DOHH2 (cell line): ENCODE results near the gene SPATA6.

Experiments used
- H3F3A ChIP-seq: fragments of 200-600 bp; sonication (generic), shearing (Covaris generic); 2 replicates; pipeline ENCODE4 v1.6.0; 2016; ENCODE audit warnings: antibody characterized with exemption, mild to moderate bottlenecking; ENCODE audit not compliant: control insufficient read depth, insufficient read depth
- H3K27ac ChIP-seq: fragments of 200-600 bp; sonication (generic); 2 replicates; pipeline ENCODE4 v1.5.1; 2014; ENCODE audit warnings: low read depth, mild to moderate bottlenecking, low read length, moderate library complexity
- H3K27me3 ChIP-seq: fragments of 200-600 bp; sonication (generic); 2 replicates; pipeline ENCODE4 v1.6.1; 2014; ENCODE audit warnings: mild to moderate bottlenecking, low read length, mixed read lengths; ENCODE audit not compliant: control insufficient read depth
- H3K36me3 ChIP-seq: fragments of 200-600 bp; sonication (generic); 2 replicates; pipeline ENCODE4 v1.6.1; 2014; ENCODE audit warnings: mild to moderate bottlenecking, low read length, moderate library complexity, mixed read lengths; ENCODE audit not compliant: control insufficient read depth
- H3K4me1 ChIP-seq: fragments of 200-600 bp; sonication (generic); 2 replicates; pipeline ENCODE4 v1.6.1; 2014; ENCODE audit warnings: mild to moderate bottlenecking, low read length, mixed read lengths; ENCODE audit not compliant: control insufficient read depth
- H3K4me2 ChIP-seq: fragments of 200-600 bp; sonication (generic); 2 replicates; pipeline ENCODE4 v1.6.0; 2014; ENCODE audit warnings: mild to moderate bottlenecking, low read length, moderate library complexity
- H3K4me3 ChIP-seq: fragments of 200-600 bp; sonication (generic); 2 replicates; pipeline ENCODE4 v1.5.1; 2014; ENCODE audit warnings: mild to moderate bottlenecking, low read length, mixed read lengths
- H3K79me2 ChIP-seq: fragments of 200-600 bp; sonication (generic); 2 replicates; pipeline ENCODE4 v1.6.1; 2014; ENCODE audit warnings: mild to moderate bottlenecking, low read length, mixed read lengths; ENCODE audit not compliant: control insufficient read depth
- H3K9me2 ChIP-seq: fragments of 200-600 bp; sonication (generic); replicated peaks from 2 replicates; pipeline ENCODE4 v1.6.1; 2014; ENCODE audit warnings: mild to moderate bottlenecking, low read length, mixed read lengths; ENCODE audit not compliant: control insufficient read depth
- H3K9me3 ChIP-seq: fragments of 200-600 bp; sonication (generic); 2 replicates; pipeline ENCODE4 v1.6.1; 2014; ENCODE audit warnings: antibody characterized with exemption, low read length, mixed read lengths; ENCODE audit not compliant: control insufficient read depth, insufficient read depth
- H4K20me1 ChIP-seq: fragments of 200-600 bp; sonication (generic); 2 replicates; pipeline ENCODE4 v1.6.0; 2014; ENCODE audit warnings: low read depth, mild to moderate bottlenecking, antibody characterized with exemption, low read length, moderate library complexity; ENCODE audit not compliant: control insufficient read depth, insufficient read depth
- CTCF ChIP-seq: fragments of 200-600 bp; sonication (generic); IDR thresholded peaks from one replicate; pipeline ENCODE4 v1.5.1; 2014; ENCODE audit warnings: antibody characterized with exemption, mild to moderate bottlenecking, low read depth, low read length; ENCODE audit not compliant: poor library complexity, severe bottlenecking
- EZH2phosphoT487 ChIP-seq: fragments of 200-600 bp; sonication (generic); IDR thresholded peaks from 2 replicates; pipeline ENCODE4 v1.6.1; 2017; ENCODE audit warnings: borderline replicate concordance, mild to moderate bottlenecking, antibody characterized with exemption, low read length, moderate library complexity, mixed read lengths

Gene SPATA6

GRCh38 chr1:48472638-48473037, 634 bp upstream of the SPATA6 start:
- Histone ChIP-seq H3K27ac (no peak overlapping the region), H3K36me3 (no peaks in the 10 kb centered on the region), H3F3A (no peaks in the 10 kb centered on the region), H3K9me2 (no peaks in the 10 kb centered on the region), H3K4me3 (peak overlapping the region; percentile 61), H3K79me2 (no peaks in the 10 kb centered on the region), H3K4me1 (peaks cover 6% of the 10 kb centered on the region), H3K9me3 (peaks cover 8% of the 10 kb centered on the region; the same call in 1 of the 2 replicates), H3K4me2 (peak overlapping the region; percentile 64), H4K20me1 (no peaks in the 10 kb centered on the region), H3K27me3 (peaks cover 9% of the 10 kb centered on the region)
- TF ChIP-seq CTCF (no peak), EZH2phosphoT487 (no peak)

GRCh38 chr1:48470950-48471690, 884 bp downstream of the SPATA6 start:
- H3K36me3 ChIP-seq, result no peaks in the 10 kb centered on the region
- H3K79me2 ChIP-seq, result no peaks in the 10 kb centered on the region
- H4K20me1 ChIP-seq, result no peaks in the 10 kb centered on the region
- H3K9me2 ChIP-seq, result no peaks in the 10 kb centered on the region
- H3K9me3 ChIP-seq, result peaks cover 8% of the 10 kb centered on the region; the same call in 1 of the 2 replicates
- H3K4me1 ChIP-seq, result peaks cover 6% of the 10 kb centered on the region
- peak overlapping the region; percentile 64 for H3K4me2 ChIP-seq
- TF ChIP-seq EZH2phosphoT487 (no peak), CTCF (no peak)
- no peak overlapping the region; the same call in 1 of the 2 replicates for H3K4me3 ChIP-seq
- H3K27ac ChIP-seq, result no peak overlapping the region
- H3K27me3 ChIP-seq, result peaks cover 9% of the 10 kb centered on the region
- H3F3A ChIP-seq, result no peaks in the 10 kb centered on the region

- no peaks in the 10 kb centered on the region for H3F3A ChIP-seq
- no peaks in the 10 kb centered on the region for H4K20me1 ChIP-seq
- no peak overlapping the region for H3K4me3 ChIP-seq
- no peak for TF ChIP-seq EZH2phosphoT487
- no peak for TF ChIP-seq CTCF
- H3K9me3 ChIP-seq, result peaks cover 2% of the 10 kb centered on the region; the same call in 1 of the 2 replicates
- H3K27me3 ChIP-seq, result peaks cover 9% of the 10 kb centered on the region
- H3K27ac ChIP-seq, result no peak overlapping the region
- H3K36me3 ChIP-seq, result no peaks in the 10 kb centered on the region
- H3K79me2 ChIP-seq, result no peaks in the 10 kb centered on the region
- H3K4me2 ChIP-seq, result no peak overlapping the region
- H3K4me1 ChIP-seq, result peaks cover 6% of the 10 kb centered on the region
- no peaks in the 10 kb centered on the region for H3K9me2 ChIP-seq
These were observed 1.5 kb downstream of the SPATA6 start for GRCh38 chr1:48470481-48470855.
